Right atrium auricular region (tissue), 2 donors: ENCODE results near the gene PTK6. TPM values are rescaled to one million over a fixed set of nuclear protein-coding genes. Genes with fewer than 3 reads are reported as not detected.
A peak's percentile ranks its signal among the peaks of the same experiment; 100 is the strongest.

ENCODE experiments used
- DNase-seq: peaks from one replicate; pipeline ENCODE4 v3.0.0-alpha.2; 2019; ENCODE audit warnings: low spot score
- H3K27ac ChIP-seq, 2 donors: fragments of 200-600 bp; sonication (generic); 1 replicate in 1 of 2; 2 replicates in 1 of 2; pipeline ENCODE4 v1.5.1; 2016 to 2019
- H3K27me3 ChIP-seq, 2 donors: fragments of 200-600 bp; sonication (generic); one replicate each; pipeline versions ENCODE4 v1.5.1 to v1.6.0; 2017 to 2019
- H3K36me3 ChIP-seq: fragments of 200-600 bp; sonication (generic); one replicate; pipeline ENCODE4 v1.5.1; 2016
- H3K4me1 ChIP-seq, 2 donors: fragments of 200-600 bp; sonication (generic); one replicate each; pipeline versions ENCODE4 v1.5.1 to v1.6.0; 2017 to 2019
- H3K4me3 ChIP-seq, 2 donors: fragments of 200-600 bp; sonication (generic); 1 replicate in 1 of 2; 2 replicates in 1 of 2; pipeline ENCODE4 v1.5.1; 2017 to 2019; ENCODE audit warnings: mild to moderate bottlenecking in 1 of 2, moderate library complexity in 1 of 2
- H3K9me3 ChIP-seq, 2 donors: fragments of 200-600 bp; sonication (generic); one replicate each; pipeline ENCODE4 v1.5.1; 2019
- CTCF ChIP-seq, 2 donors: fragments of 200-600 bp; sonication (generic); IDR thresholded peaks; one replicate each; pipeline ENCODE4 v1.5.1; 2019; ENCODE audit warnings: antibody characterized with exemption in 2 of 2
- total RNA-seq, 2 donors: library from RNA; depleted of rRNA; stranded (reverse); fragments of >200 nt; gene quantifications; one replicate each; pipeline ENCODE4 v1.1.0, GENCODE V29; 2016

PTK6 gene
- total RNA-seq, 2 donors from 2014 or later: not detected

- Histone ChIP-seq H3K27ac (no peak overlapping the region), H3K36me3 (peaks cover 47% of the 10 kb centered on the region), H3K27me3 (no peaks in the 10 kb centered on the region), H3K9me3 (no peaks in the 10 kb centered on the region), H3K4me3 (no peak overlapping the region), H3K4me1 (peaks cover 0 to 8% of the 10 kb centered on the region in 2 donors)
- TF ChIP-seq CTCF (IDR thresholded peaks at IDR 0.05): no peak
- no peak for DNase-seq
Measured at GRCh38 chr20:63558804-63559484, 21.8 kb upstream of the PTK6 start.

GRCh38 chr20:63557481-63557891, 20.3 kb upstream of the PTK6 start:
- H3K9me3 ChIP-seq: no peaks in the 10 kb centered on the region
- no peak overlapping the region for H3K4me3 ChIP-seq
- no peaks in the 10 kb centered on the region for H3K27me3 ChIP-seq
- H3K4me1 ChIP-seq: peaks cover 0 to 19% of the 10 kb centered on the region in 2 donors
- DNase-seq: no peak
- TF ChIP-seq CTCF (IDR thresholded peaks at IDR 0.05): no peak
- no peak overlapping the region for H3K27ac ChIP-seq
- peaks cover 32% of the 10 kb centered on the region for H3K36me3 ChIP-seq

- Histone ChIP-seq H3K36me3 (peaks cover 27% of the 10 kb centered on the region), H3K9me3 (no peaks in the 10 kb centered on the region), H3K27me3 (no peaks in the 10 kb centered on the region), H3K27ac (no peak overlapping the region), H3K4me3 (no peak overlapping the region), H3K4me1 (peaks cover 0 to 19% of the 10 kb centered on the region in 2 donors)
- no peak for TF ChIP-seq CTCF (IDR thresholded peaks at IDR 0.05)
- DNase-seq: no peak
Measured at GRCh38 chr20:63556873-63557478, 19.8 kb upstream of the PTK6 start.

- no peak for DNase-seq
- H3K4me3 ChIP-seq: no peak overlapping the region
- no peaks in the 10 kb centered on the region for H3K27me3 ChIP-seq
- TF ChIP-seq CTCF (IDR thresholded peaks at IDR 0.05): no peak
- no peaks in the 10 kb centered on the region for H3K9me3 ChIP-seq
- peaks cover 16% of the 10 kb centered on the region for H3K36me3 ChIP-seq
- no peak overlapping the region for H3K27ac ChIP-seq
- H3K4me1 ChIP-seq: peaks cover 0 to 19% of the 10 kb centered on the region in 2 donors
Measured at GRCh38 chr20:63555661-63556381, 18.6 kb upstream of the PTK6 start.

- no peak for TF ChIP-seq CTCF (IDR thresholded peaks at IDR 0.05)
- H3K4me1 ChIP-seq: peaks cover 0 to 19% of the 10 kb centered on the region in 2 donors
- H3K27ac ChIP-seq: no peak overlapping the region
- peaks cover 4% of the 10 kb centered on the region for H3K36me3 ChIP-seq
- DNase-seq: no peak
- H3K9me3 ChIP-seq: no peaks in the 10 kb centered on the region
- no peaks in the 10 kb centered on the region for H3K27me3 ChIP-seq
- peak overlapping the region in 1 of 2 donors; percentile 57 for H3K4me3 ChIP-seq
Measured at GRCh38 chr20:63554361-63555278, 17.4 kb upstream of the PTK6 start.
